Liver (tissue), 9 donors: ENCODE measurements around the gene SP140L. TPM values are rescaled to one million over a fixed set of nuclear protein-coding genes. Genes with fewer than 3 reads are reported as not detected.
"Not testable (repeated sequence)": the region's sequence is repeated elsewhere in the genome, so short reads cannot be mapped to it uniquely, and the experiment has no call there.

ENCODE experiments used
- DNase-seq: peaks from one replicate; pipeline ENCODE4 v3.0.0-alpha.2; 2017; ENCODE audit warnings: low spot score
- H3K27ac ChIP-seq, 2 donors: one replicate each; pipeline ENCODE4 v1.7.0; 2013; ENCODE audit warnings: inconsistent platforms in 2 of 2, low read length in 2 of 2, control low read depth in 1 of 2, low read depth in 1 of 2, mild to moderate bottlenecking in 1 of 2
- H3K27me3 ChIP-seq, 4 donors: one replicate each; pipeline versions ENCODE4 v1.6.1 to v1.7.0; 2013; ENCODE audit warnings: low read length in 3 of 4, inconsistent platforms in 1 of 4, mild to moderate bottlenecking in 1 of 4, moderate library complexity in 1 of 4; ENCODE audit not compliant: control insufficient read depth in 4 of 4, insufficient read depth in 4 of 4
- H3K36me3 ChIP-seq, 4 donors: one replicate each; pipeline versions ENCODE4 v1.6.1 to v1.7.0; 2013; ENCODE audit warnings: low read length in 3 of 4, mild to moderate bottlenecking in 3 of 4, low read depth in 1 of 4, moderate library complexity in 1 of 4; ENCODE audit not compliant: control insufficient read depth in 4 of 4, insufficient read depth in 3 of 4
- H3K4me1 ChIP-seq, 4 donors: one replicate each; pipeline versions ENCODE4 v1.6.1 to v1.7.0; 2013; ENCODE audit warnings: low read length in 3 of 4, mild to moderate bottlenecking in 3 of 4, moderate library complexity in 1 of 4; ENCODE audit not compliant: control insufficient read depth in 4 of 4, insufficient read depth in 4 of 4
- H3K4me3 ChIP-seq, 3 donors: one replicate each; pipeline versions ENCODE4 v1.6.1 to v1.7.0; 2013; ENCODE audit warnings: low read length in 3 of 3, control low read depth in 1 of 3, low read depth in 1 of 3, mild to moderate bottlenecking in 1 of 3
- H3K9ac ChIP-seq, 2 donors: one replicate each; pipeline ENCODE4 v1.7.0; 2013; ENCODE audit warnings: low read length in 2 of 2, mild to moderate bottlenecking in 2 of 2, moderate library complexity in 2 of 2, control low read depth in 1 of 2, low read depth in 1 of 2
- H3K9me3 ChIP-seq, 4 donors: one replicate each; pipeline versions ENCODE4 v1.6.1 to v1.7.0; 2013; ENCODE audit warnings: low read length in 3 of 4; ENCODE audit not compliant: control insufficient read depth in 4 of 4
- CTCF ChIP-seq: fragments of 150-350 bp; IDR thresholded peaks from 2 replicates; pipeline ENCODE4 v1.5.1; 2017; ENCODE audit warnings: improper control_type of control experiment, low read depth, low read length; ENCODE audit not compliant: missing input control
- EGR1 ChIP-seq, 2 donors: IDR thresholded peaks; 2 replicates each; pipeline ENCODE4 v1.6.1; 2016 to 2018; ENCODE audit warnings: antibody characterized with exemption in 2 of 2, low read depth in 2 of 2
- FOXA1 ChIP-seq: IDR thresholded peaks from 2 replicates; pipeline ENCODE4 v1.6.1; 2016; ENCODE audit warnings: antibody characterized with exemption
- FOXA2 ChIP-seq: IDR thresholded peaks from 2 replicates; pipeline ENCODE4 v1.6.1; 2016; ENCODE audit warnings: antibody characterized with exemption
- GABPA ChIP-seq, 2 donors: IDR thresholded peaks in 1 of 2; conservative IDR thresholded peaks in 1 of 2; 2 replicates each; pipeline ENCODE4 v1.6.1; 2016; ENCODE audit warnings: antibody characterized with exemption in 2 of 2, mild to moderate bottlenecking in 1 of 2, moderate library complexity in 1 of 2
- HNF4G ChIP-seq: IDR thresholded peaks from 2 replicates; pipeline ENCODE4 v1.6.1; 2016; ENCODE audit warnings: antibody characterized with exemption
- JUND ChIP-seq, 2 donors: IDR thresholded peaks; 2 replicates each; pipeline ENCODE4 v1.6.1; 2016; ENCODE audit warnings: antibody characterized with exemption in 2 of 2
- MAX ChIP-seq: IDR thresholded peaks from 2 replicates; pipeline ENCODE4 v1.6.1; 2016; ENCODE audit warnings: antibody characterized with exemption
- NR2F2 ChIP-seq: IDR thresholded peaks from 2 replicates; pipeline ENCODE4 v1.6.1; 2016; ENCODE audit warnings: antibody characterized with exemption
- REST ChIP-seq: IDR thresholded peaks from 2 replicates; pipeline ENCODE4 v1.6.1; 2016; ENCODE audit warnings: antibody characterized with exemption, mild to moderate bottlenecking
- RXRA ChIP-seq, 2 donors: IDR thresholded peaks; 2 replicates each; pipeline ENCODE4 v1.6.1; 2017 to 2018; ENCODE audit warnings: antibody characterized with exemption in 2 of 2, mild to moderate bottlenecking in 1 of 2
- SP1 ChIP-seq: IDR thresholded peaks from 2 replicates; pipeline ENCODE4 v1.6.1; 2018; ENCODE audit warnings: antibody characterized with exemption, mild to moderate bottlenecking
- YY1 ChIP-seq: IDR thresholded peaks from 2 replicates; pipeline ENCODE4 v1.6.1; 2016; ENCODE audit warnings: antibody characterized with exemption, mild to moderate bottlenecking
- ZBTB33 ChIP-seq: IDR thresholded peaks from 2 replicates; pipeline ENCODE4 v1.6.1; 2016; ENCODE audit warnings: antibody characterized with exemption
- WGBS: extraction: QIAGEN DNeasy Blood & Tissue Kit; methylation state at CpG from one replicate; pipeline ENCODE4 v1.1.7; 2013; 5-methylcytosine and 5-hydroxymethylcytosine counted together
- polyA plus RNA-seq, 2 donors: library from polyadenylated mRNA; stranded (reverse) in 1 of 2; unstranded in 1 of 2; fragments of 200-250 nt in 1 of 2; fragments of >200 nt in 1 of 2; fragmentation: Nextera tagmentation in 1 of 2; extraction: Ambion mirVana in 1 of 2; gene quantifications; one replicate each; pipeline versions ENCODE4 v1.2.1 to v1.2.3, GENCODE V29; 2013 to 2015
- total RNA-seq, 2 donors: library from RNA; depleted of rRNA; stranded (reverse); fragments of >200 nt; gene quantifications; one replicate each; pipeline ENCODE4 v1.2.3, GENCODE V29; 2014
- donor health status: healthy.
- donor health status: healthy.
- donor health status: healthy.
- donor health status: healthy.
- donor health status: healthy.

SP140L gene
- total and polyA plus RNA-seq, 4 donors, result 3.1 to 21.5 (median 6.6) TPM

- Histone ChIP-seq H3K4me1 (no peaks in the 10 kb centered on the region), H3K27ac (no peak overlapping the region), H3K27me3 (no peaks in the 10 kb centered on the region), H3K4me3 (no peak overlapping the region), H3K9ac (no peak overlapping the region), H3K36me3 (peaks cover 0 to 17% (median 9%) of the 10 kb centered on the region in 4 donors), H3K9me3 (no peaks in the 10 kb centered on the region)
- 50% methylated on average over 3 of the region's 3 CpGs for whole genome bisulfite sequencing
- no peak for DNase-seq
- TF ChIP-seq FOXA2, result no peak
- no peak for TF ChIP-seq GABPA (IDR thresholded peaks at IDR 0.05 in 1 of 2, conservative IDR thresholded peaks at IDR 0.05 in 1 of 2)
- no peak for TF ChIP-seq MAX
- TF ChIP-seq YY1, result no peak
- TF ChIP-seq RXRA (IDR thresholded peaks at IDR 0.05), result no peak
- no peak for TF ChIP-seq FOXA1
- no peak for TF ChIP-seq JUND (IDR thresholded peaks at IDR 0.05)
- TF ChIP-seq ZBTB33, result no peak
- TF ChIP-seq SP1, result no peak
- no peak for TF ChIP-seq NR2F2
- TF ChIP-seq HNF4G, result no peak
- TF ChIP-seq EGR1 (IDR thresholded peaks at IDR 0.05; ENCODE audit: low read depth in 2 of 2), result no peak
- TF ChIP-seq CTCF, result no peak
- no peak for TF ChIP-seq REST
These were observed 9.0 kb downstream of the SP140L start for GRCh38 chr2:230335864-230336506.

GRCh38 chr2:230341936-230342528 lies 15.0 kb downstream of the SP140L start:
- H3K36me3 ChIP-seq, result not testable (repeated sequence)
- 91% methylated on average over 31 of the region's 33 CpGs for WGBS

GRCh38 chr2:230343041-230343624 lies 16.1 kb downstream of the SP140L start:
- H3K36me3 ChIP-seq, DNase-seq, H3K27me3 ChIP-seq, H3K4me3 ChIP-seq, H3K9ac ChIP-seq, H3K27ac ChIP-seq, H3K9me3 ChIP-seq: not testable (repeated sequence)
- H3K4me1 ChIP-seq, result peaks cover 3 to 13% (median 6%) of the 10 kb centered on the region in 4 donors
- WGBS, result 93% methylated on average over 2 of the region's 2 CpGs

More at GRCh38 chr2:230341936-230342528, 15.0 kb downstream of the SP140L start:
- H3K9me3 ChIP-seq, H3K27ac ChIP-seq, H3K27me3 ChIP-seq, H3K9ac ChIP-seq, H3K4me3 ChIP-seq, H3K4me1 ChIP-seq, DNase-seq: not testable (repeated sequence)
